Sigmoid colon (tissue), 4 donors: ENCODE results near the gene MAML3.

Experiments
- POLR2A ChIP-seq, 2 donors: fragments of 450-650 bp; IDR thresholded peaks; one replicate each; pipeline ENCODE4 v1.6.1; 2016; ENCODE audit warnings: antibody characterized with exemption in 2 of 2, mild to moderate bottlenecking in 2 of 2, moderate library complexity in 2 of 2
- POLR2AphosphoS5 ChIP-seq, 4 donors: sonication (generic); formaldehyde crosslinking; IDR thresholded peaks; one replicate each; pipeline ENCODE4 v1.6.1; 2017; ENCODE audit warnings: antibody characterized with exemption in 4 of 4
- TF ChIP-seq, protein P1 (sequence below), 4 experiments: fragments of 450-650 bp in 3 of 4; fragments of 200-600 bp in 1 of 4; IDR thresholded peaks; one replicate each; pipeline ENCODE4 v1.5.1; 2016 to 2019; ENCODE audit warnings: antibody characterized with exemption in 4 of 4, mild to moderate bottlenecking in 3 of 4, moderate library complexity in 2 of 4

DNA sequence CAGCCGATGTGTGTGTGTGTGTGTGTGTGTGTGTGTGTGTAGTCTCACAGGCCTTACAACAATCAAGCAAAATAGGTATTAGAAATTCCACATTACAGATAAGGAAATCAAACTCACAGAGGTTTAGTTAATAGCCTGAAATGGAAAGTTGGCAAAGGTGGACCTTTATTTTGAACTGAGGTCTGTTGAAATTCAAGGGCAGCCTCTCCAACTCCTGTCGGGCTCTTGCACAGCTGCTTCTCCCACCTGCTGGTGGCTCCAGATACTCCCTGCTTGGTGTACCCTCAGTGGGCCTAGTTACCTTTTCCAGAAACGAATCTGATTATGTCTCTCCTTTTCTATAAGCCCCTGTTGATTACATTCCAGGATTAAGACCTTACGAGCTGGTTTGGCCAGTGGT, 292.5 kb downstream of the MAML3 start:
- TF ChIP-seq POLR2A (IDR thresholded peaks at IDR 0.05) (no peak), POLR2AphosphoS5 (IDR thresholded peaks at IDR 0.05) (no peak)
- TF ChIP-seq, protein P1, sequence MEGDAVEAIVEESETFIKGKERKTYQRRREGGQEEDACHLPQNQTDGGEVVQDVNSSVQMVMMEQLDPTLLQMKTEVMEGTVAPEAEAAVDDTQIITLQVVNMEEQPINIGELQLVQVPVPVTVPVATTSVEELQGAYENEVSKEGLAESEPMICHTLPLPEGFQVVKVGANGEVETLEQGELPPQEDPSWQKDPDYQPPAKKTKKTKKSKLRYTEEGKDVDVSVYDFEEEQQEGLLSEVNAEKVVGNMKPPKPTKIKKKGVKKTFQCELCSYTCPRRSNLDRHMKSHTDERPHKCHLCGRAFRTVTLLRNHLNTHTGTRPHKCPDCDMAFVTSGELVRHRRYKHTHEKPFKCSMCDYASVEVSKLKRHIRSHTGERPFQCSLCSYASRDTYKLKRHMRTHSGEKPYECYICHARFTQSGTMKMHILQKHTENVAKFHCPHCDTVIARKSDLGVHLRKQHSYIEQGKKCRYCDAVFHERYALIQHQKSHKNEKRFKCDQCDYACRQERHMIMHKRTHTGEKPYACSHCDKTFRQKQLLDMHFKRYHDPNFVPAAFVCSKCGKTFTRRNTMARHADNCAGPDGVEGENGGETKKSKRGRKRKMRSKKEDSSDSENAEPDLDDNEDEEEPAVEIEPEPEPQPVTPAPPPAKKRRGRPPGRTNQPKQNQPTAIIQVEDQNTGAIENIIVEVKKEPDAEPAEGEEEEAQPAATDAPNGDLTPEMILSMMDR (IDR thresholded peaks at IDR 0.05): no peak
